Neural crest cell (in vitro differentiated cells): ENCODE data around the gene PPM1E. TPM values are rescaled to one million over a fixed set of nuclear protein-coding genes. Genes with fewer than 3 reads are reported as not detected.
"Not testable (repeated sequence)": the region's sequence is repeated elsewhere in the genome, so short reads cannot be mapped to it uniquely, and the experiment has no call there.

Source experiments
- DNase-seq: peaks from one replicate; pipeline ENCODE4 v3.0.0; 2021; ENCODE audit warnings: low read depth, mixed read lengths, low spot score
- H3K27ac Mint-ChIP-seq: one replicate; pipeline ENCODE4 v1.8.0; 2021; ENCODE audit warnings: mild to moderate bottlenecking, mixed read lengths; ENCODE audit not compliant: unreplicated experiment
- H3K27me3 Mint-ChIP-seq: 2 replicates; pipeline ENCODE4 v1.8.0; 2021; ENCODE audit warnings: low read depth, mild to moderate bottlenecking, mixed read lengths
- H3K36me3 Mint-ChIP-seq: 2 replicates; pipeline ENCODE4 v1.8.0; 2021; ENCODE audit warnings: low read depth, mild to moderate bottlenecking, mixed read lengths
- H3K4me1 Mint-ChIP-seq: 2 replicates; pipeline ENCODE4 v1.8.0; 2021; ENCODE audit warnings: mixed read lengths
- H3K4me3 Mint-ChIP-seq: one replicate; pipeline ENCODE4 v1.8.0; 2021; ENCODE audit warnings: mild to moderate bottlenecking, mixed read lengths
- H3K9me3 Mint-ChIP-seq: 2 replicates; pipeline ENCODE4 v1.8.0; 2021; ENCODE audit warnings: mixed read lengths
- CTCF ChIP-seq: fragments of 200-600 bp; sonication (generic); conservative IDR thresholded peaks from 2 replicates; pipeline ENCODE4 v1.5.0; 2021; ENCODE audit warnings: antibody characterized with exemption, mild to moderate bottlenecking
- total RNA-seq: library from RNA; stranded (reverse); gene quantifications from 2 replicates; pipeline ENCODE4 v1.2.1, GENCODE V29; 2021

PPM1E gene
- total RNA-seq, 1 donor from 2014 or later, result 15.2 TPM

DNA sequence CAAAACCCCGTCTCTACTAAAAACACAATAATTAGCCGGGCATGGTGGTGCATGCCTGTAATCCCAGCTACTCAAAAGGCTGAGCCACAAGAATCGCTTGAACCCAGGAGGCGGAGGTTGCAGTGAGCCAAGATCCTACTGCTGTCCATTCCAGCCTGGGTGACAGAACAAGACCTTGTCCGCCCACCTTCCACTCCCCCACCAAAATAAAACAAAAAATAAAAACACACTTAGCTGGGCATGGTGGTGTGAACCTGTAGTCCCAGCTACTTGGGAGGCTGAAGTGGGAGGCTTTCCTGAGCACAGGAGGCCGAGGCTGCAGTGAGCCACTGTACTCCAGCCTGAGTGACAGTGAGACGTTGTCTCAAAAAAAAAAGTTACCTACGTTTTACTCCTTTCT is 3.2 kb downstream of the PPM1E start:
- peak overlapping the region; percentile 69 for H3K4me3 Mint-ChIP-seq
- no peak for TF ChIP-seq CTCF
- no peak for DNase-seq
- H3K27me3 Mint-ChIP-seq, result peaks cover 3% of the 10 kb centered on the region
- no peak overlapping the region for H3K27ac Mint-ChIP-seq
- H3K4me1 Mint-ChIP-seq, result peaks cover 15% of the 10 kb centered on the region
- H3K36me3 Mint-ChIP-seq, result peaks cover 3% of the 10 kb centered on the region
- no peaks in the 10 kb centered on the region for H3K9me3 Mint-ChIP-seq

GRCh38 chr17:58759522-58759921 is 3.9 kb downstream of the PPM1E start:
- Mint-ChIP-seq H3K27me3 (peaks cover 2% of the 10 kb centered on the region), H3K4me1 (peaks cover 16% of the 10 kb centered on the region), H3K27ac (no peak overlapping the region), H3K9me3 (no peaks in the 10 kb centered on the region), H3K36me3 (peaks cover 3% of the 10 kb centered on the region), H3K4me3 (peak overlapping the region; percentile 69)
- TF ChIP-seq CTCF, result no peak
- DNase-seq, result no peak

DNA sequence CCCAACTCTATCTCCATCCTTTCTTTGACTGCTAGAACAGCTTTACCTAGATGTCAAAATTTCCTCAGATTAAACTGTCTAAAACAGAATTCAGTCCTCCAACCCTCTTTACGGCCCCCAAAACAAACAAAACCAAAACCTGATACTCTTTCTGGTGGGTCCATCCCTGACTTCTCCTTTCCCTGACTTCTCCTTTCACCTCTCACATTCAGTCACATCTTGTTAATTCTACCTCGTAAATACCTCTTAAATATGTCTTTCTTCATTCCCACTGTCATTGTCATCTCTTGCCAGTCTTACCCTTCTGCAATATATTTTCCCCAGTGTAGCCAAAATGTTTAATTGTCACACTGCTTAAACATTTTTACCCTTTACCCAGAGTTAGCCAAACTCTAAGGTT is 4.6 kb downstream of the PPM1E start:
- no peak overlapping the region for H3K27ac Mint-ChIP-seq
- no peaks in the 10 kb centered on the region for H3K27me3 Mint-ChIP-seq
- peak overlapping the region; percentile 7 for H3K4me3 Mint-ChIP-seq
- DNase-seq, result no peak
- H3K36me3 Mint-ChIP-seq, result peaks cover 3% of the 10 kb centered on the region
- TF ChIP-seq CTCF, result no peak
- H3K4me1 Mint-ChIP-seq, result peaks cover 17% of the 10 kb centered on the region
- H3K9me3 Mint-ChIP-seq, result no peaks in the 10 kb centered on the region

DNA sequence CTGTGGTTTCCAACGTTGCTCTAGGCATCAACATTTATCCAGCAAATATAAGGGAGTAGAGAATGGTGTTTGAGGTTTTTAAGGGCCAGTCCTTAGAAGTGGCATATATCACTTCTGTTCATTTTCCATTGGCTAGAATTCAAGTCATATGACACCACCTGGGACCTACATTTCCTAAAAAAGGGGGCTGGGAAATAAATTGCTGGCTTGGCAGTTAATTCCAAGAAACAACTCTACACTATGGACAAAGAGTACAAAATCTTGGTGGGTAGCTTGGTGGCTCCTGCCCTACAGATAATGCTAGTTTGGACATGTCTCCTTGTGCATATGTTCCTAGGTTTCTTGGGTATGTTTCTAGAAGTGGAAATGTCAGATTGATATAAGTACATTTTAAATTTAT is 7.6 kb downstream of the PPM1E start:
- Mint-ChIP-seq H3K27me3 (no peaks in the 10 kb centered on the region), H3K27ac (no peak overlapping the region), H3K4me1 (peaks cover 4% of the 10 kb centered on the region), H3K9me3 (no peaks in the 10 kb centered on the region), H3K36me3 (peaks cover 3% of the 10 kb centered on the region), H3K4me3 (no peak overlapping the region)
- DNase-seq, result no peak
- no peak for TF ChIP-seq CTCF

GRCh38 chr17:58764373-58764772 is 8.7 kb downstream of the PPM1E start:
- Mint-ChIP-seq H3K9me3 (no peaks in the 10 kb centered on the region), H3K4me3 (no peak overlapping the region), H3K27me3 (no peaks in the 10 kb centered on the region), H3K36me3 (peaks cover 3% of the 10 kb centered on the region), H3K4me1 (peaks cover 4% of the 10 kb centered on the region), H3K27ac (no peak overlapping the region)
- no peak for DNase-seq
- TF ChIP-seq CTCF, result no peak

GRCh38 chr17:58778482-58778881 is 22.8 kb downstream of the PPM1E start:
- H3K27me3 Mint-ChIP-seq, H3K4me1 Mint-ChIP-seq, H3K27ac Mint-ChIP-seq, DNase-seq, H3K36me3 Mint-ChIP-seq, H3K9me3 Mint-ChIP-seq, H3K4me3 Mint-ChIP-seq: not testable (repeated sequence)
